GM23338 (cell line): ENCODE results near the gene KCNQ5. TPM values are rescaled to one million over a fixed set of nuclear protein-coding genes. Genes with fewer than 3 reads are reported as not detected.

ENCODE experiments used
- ATAC-seq: fragments of 200-7000 bp; cut with Tn5 transposase; 3 replicates; pipeline ENCODE4 v1.9.1; 2020
- DNase-seq: peaks from one replicate; pipeline ENCODE4 v3.0.0-alpha.2; 2015; ENCODE audit warnings: low spot score
- H2AFZ ChIP-seq: fragments of 200-600 bp; sonication (generic); 2 replicates; pipeline ENCODE4 v1.8.0; 2016; ENCODE audit warnings: antibody characterized with exemption, mild to moderate bottlenecking, moderate library complexity
- H3F3A ChIP-seq: fragments of 200-600 bp; sonication (generic); replicated peaks from 2 replicates; pipeline ENCODE4 v1.8.0; 2017; ENCODE audit warnings: antibody characterized with exemption, mixed run types, low read depth
- H3K27ac ChIP-seq: fragments of 200-600 bp; sonication (generic); 2 replicates; pipeline ENCODE4 v1.6.1; 2016; ENCODE audit warnings: low read depth
- H3K27me3 ChIP-seq: fragments of 200-600 bp; sonication (generic); 2 replicates; pipeline ENCODE4 v1.8.0; 2016; ENCODE audit warnings: mild to moderate bottlenecking, mixed run types, moderate library complexity; ENCODE audit not compliant: insufficient read depth
- H3K36me3 ChIP-seq: fragments of 200-600 bp; sonication (generic); 2 replicates; pipeline ENCODE4 v1.8.0; 2016; ENCODE audit warnings: mild to moderate bottlenecking; ENCODE audit not compliant: insufficient read depth
- H3K4me1 ChIP-seq: fragments of 200-600 bp; sonication (generic); 2 replicates; pipeline ENCODE4 v1.8.0; 2016; ENCODE audit warnings: mild to moderate bottlenecking, moderate library complexity; ENCODE audit not compliant: insufficient read depth
- H3K4me2 ChIP-seq: fragments of 200-600 bp; sonication (generic); 2 replicates; pipeline ENCODE4 v1.7.1; 2017; ENCODE audit warnings: mixed run types
- H3K4me3 ChIP-seq: fragments of 200-600 bp; sonication (generic); 2 replicates; pipeline ENCODE4 v1.6.1; 2016; ENCODE audit warnings: mixed run types
- H3K79me2 ChIP-seq: fragments of 200-600 bp; sonication (generic); replicated peaks from 2 replicates; pipeline ENCODE4 v1.8.0; 2017; ENCODE audit warnings: mild to moderate bottlenecking; ENCODE audit not compliant: insufficient read depth
- H3K9me2 ChIP-seq: fragments of 200-600 bp; sonication (generic); 2 replicates; pipeline ENCODE4 v1.8.0; 2017; ENCODE audit not compliant: insufficient read depth
- H4K20me1 ChIP-seq: fragments of 200-600 bp; sonication (generic); replicated peaks from 2 replicates; pipeline ENCODE4 v1.8.0; 2017; ENCODE audit warnings: mild to moderate bottlenecking; ENCODE audit not compliant: insufficient read depth
- H3K27ac Mint-ChIP-seq: 2 replicates; pipeline ENCODE4 v1.8.0; 2020; ENCODE audit warnings: inconsistent platforms, mild to moderate bottlenecking, moderate library complexity, mixed read lengths
- H3K27me3 Mint-ChIP-seq: 3 replicates; pipeline ENCODE4 v1.8.0; 2022; ENCODE audit warnings: low read depth, mild to moderate bottlenecking, moderate library complexity, mixed read lengths, inconsistent platforms; ENCODE audit not compliant: insufficient read depth, poor library complexity
- H3K36me3 Mint-ChIP-seq: 3 replicates; pipeline ENCODE4 v1.8.0; 2021; ENCODE audit warnings: low read depth, mild to moderate bottlenecking, inconsistent platforms, moderate library complexity, mixed read lengths
- H3K4me1 Mint-ChIP-seq: 3 replicates; pipeline ENCODE4 v1.8.0; 2020; ENCODE audit warnings: mild to moderate bottlenecking, inconsistent platforms, mixed read lengths
- H3K4me3 Mint-ChIP-seq: 3 replicates; pipeline ENCODE4 v1.8.0; 2021; ENCODE audit warnings: moderate library complexity, mild to moderate bottlenecking, inconsistent platforms, mixed read lengths
- H3K9me3 Mint-ChIP-seq: 3 replicates; pipeline ENCODE4 v1.8.0; 2020; ENCODE audit warnings: moderate library complexity, mild to moderate bottlenecking, inconsistent platforms, mixed read lengths
- CREB1 ChIP-seq: fragments of 250-450 bp; sonication (Bioruptor Pico); IDR thresholded peaks from 2 replicates; pipeline ENCODE4 v1.5.0; 2020; ENCODE audit warnings: low read depth, mild to moderate bottlenecking, moderate library complexity
- EZH2phosphoT487 ChIP-seq: fragments of 200-600 bp; sonication (generic); IDR thresholded peaks from one replicate; pipeline ENCODE4 v1.8.1; 2018; ENCODE audit warnings: antibody characterized with exemption; ENCODE audit not compliant: unreplicated experiment
- JUNB ChIP-seq: IDR thresholded peaks from one replicate; pipeline ENCODE4 v1.6.1; 2016; ENCODE audit warnings: antibody characterized with exemption; ENCODE audit not compliant: unreplicated experiment
- NANOG ChIP-seq: IDR thresholded peaks from 2 replicates; pipeline ENCODE4 v1.6.1; 2016; ENCODE audit warnings: antibody characterized with exemption, borderline replicate concordance
- POLR2AphosphoS5 ChIP-seq: IDR thresholded peaks from 2 replicates; pipeline ENCODE4 v1.6.1; 2016; ENCODE audit warnings: antibody characterized with exemption, low read depth
- STAT1 ChIP-seq: IDR thresholded peaks from one replicate; pipeline ENCODE4 v1.6.1; 2016; ENCODE audit warnings: antibody characterized with exemption; ENCODE audit not compliant: unreplicated experiment
- ZNF114 ChIP-seq: fragments of 250-450 bp; sonication (Bioruptor Pico); IDR thresholded peaks from 2 replicates; pipeline ENCODE4 v1.5.0; 2020; ENCODE audit warnings: mild to moderate bottlenecking, moderate library complexity
- ZNF331 ChIP-seq: fragments of 250-450 bp; sonication (Bioruptor Pico); IDR thresholded peaks from 2 replicates; pipeline ENCODE4 v1.5.0; 2020; ENCODE audit warnings: low read depth, mild to moderate bottlenecking, moderate library complexity
- ZNF462 ChIP-seq: fragments of 250-450 bp; sonication (Bioruptor Pico); IDR thresholded peaks from 2 replicates; pipeline ENCODE4 v1.5.0; 2020; ENCODE audit warnings: mild to moderate bottlenecking, moderate library complexity
- polyA plus RNA-seq: library from polyadenylated mRNA; unstranded; fragments of >200 nt; fragmentation: Nextera tagmentation; extraction: Ambion mirVana; gene quantifications from 2 replicates; pipeline ENCODE4 v1.2.1, GENCODE V29; 2016
- total RNA-seq: library from RNA; depleted of rRNA; stranded (reverse); fragments of >200 nt; shearing (Covaris generic); gene quantifications from 2 replicates; pipeline ENCODE4 v1.2.3, GENCODE V29; 2014
- TF ChIP-seq, protein P1 (sequence below), 2 experiments: fragments of 200-600 bp in 1 of 2; sonication (generic) in 1 of 2; conservative IDR thresholded peaks; 2 replicates each; pipeline versions ENCODE4 v1.5.1 to v1.6.1; 2016 to 2017; ENCODE audit warnings: antibody characterized with exemption in 2 of 2, low read depth in 2 of 2, mild to moderate bottlenecking in 2 of 2, moderate library complexity in 1 of 2
- TF ChIP-seq, protein P2 (sequence below): IDR thresholded peaks from one replicate; pipeline ENCODE4 v1.6.1; 2018; ENCODE audit warnings: antibody characterized with exemption; ENCODE audit not compliant: unreplicated experiment

Gene KCNQ5
- total and polyA plus RNA-seq, 2 experiments from 2014 or later = 0.68 to 0.87 TPM

GRCh38 chr6:73079611-73079955, 457.7 kb downstream of the KCNQ5 start (continued):
- TF ChIP-seq ZNF462 (no peak), POLR2AphosphoS5 (no peak), ZNF114 (CRISPR knock-in tag) (no peak)

- Histone ChIP-seq H3K27me3 (no peaks in the 10 kb centered on the region), H3K9me2 (no peaks in the 10 kb centered on the region), H3K79me2 (no peaks in the 10 kb centered on the region), H3K4me3 (no peak overlapping the region), H2AFZ (no peak overlapping the region), H4K20me1 (no peaks in the 10 kb centered on the region), H3F3A (no peaks in the 10 kb centered on the region), H3K4me2 (no peak overlapping the region), H3K36me3 (no peaks in the 10 kb centered on the region), H3K4me1 (peaks cover 62% of the 10 kb centered on the region), H3K27ac (no peak overlapping the region)
- ATAC-seq = no peak
- no peaks in the 10 kb centered on the region for H3K36me3 Mint-ChIP-seq
- H3K4me1 Mint-ChIP-seq = peaks cover 58% of the 10 kb centered on the region
- no peak overlapping the region for H3K4me3 Mint-ChIP-seq
- H3K27me3 Mint-ChIP-seq = peaks cover 4% of the 10 kb centered on the region
- no peak for DNase-seq
- H3K27ac Mint-ChIP-seq = 0 out of 2 replicates have a peak overlapping the region, but pooled peaks have one; percentile 21
- no peaks in the 10 kb centered on the region for H3K9me3 Mint-ChIP-seq
- TF ChIP-seq, protein P1, sequence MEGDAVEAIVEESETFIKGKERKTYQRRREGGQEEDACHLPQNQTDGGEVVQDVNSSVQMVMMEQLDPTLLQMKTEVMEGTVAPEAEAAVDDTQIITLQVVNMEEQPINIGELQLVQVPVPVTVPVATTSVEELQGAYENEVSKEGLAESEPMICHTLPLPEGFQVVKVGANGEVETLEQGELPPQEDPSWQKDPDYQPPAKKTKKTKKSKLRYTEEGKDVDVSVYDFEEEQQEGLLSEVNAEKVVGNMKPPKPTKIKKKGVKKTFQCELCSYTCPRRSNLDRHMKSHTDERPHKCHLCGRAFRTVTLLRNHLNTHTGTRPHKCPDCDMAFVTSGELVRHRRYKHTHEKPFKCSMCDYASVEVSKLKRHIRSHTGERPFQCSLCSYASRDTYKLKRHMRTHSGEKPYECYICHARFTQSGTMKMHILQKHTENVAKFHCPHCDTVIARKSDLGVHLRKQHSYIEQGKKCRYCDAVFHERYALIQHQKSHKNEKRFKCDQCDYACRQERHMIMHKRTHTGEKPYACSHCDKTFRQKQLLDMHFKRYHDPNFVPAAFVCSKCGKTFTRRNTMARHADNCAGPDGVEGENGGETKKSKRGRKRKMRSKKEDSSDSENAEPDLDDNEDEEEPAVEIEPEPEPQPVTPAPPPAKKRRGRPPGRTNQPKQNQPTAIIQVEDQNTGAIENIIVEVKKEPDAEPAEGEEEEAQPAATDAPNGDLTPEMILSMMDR (conservative IDR thresholded peaks at IDR 0.05; ENCODE audit: low read depth in 2 of 2) = no peak
- TF ChIP-seq ZNF331 (CRISPR knock-in tag) (no peak), JUNB (no peak), POLR2AphosphoS5 (no peak), NANOG (no peak), CREB1 (no peak), EZH2phosphoT487 (no peak), STAT1 (no peak)
- TF ChIP-seq, protein P2, sequence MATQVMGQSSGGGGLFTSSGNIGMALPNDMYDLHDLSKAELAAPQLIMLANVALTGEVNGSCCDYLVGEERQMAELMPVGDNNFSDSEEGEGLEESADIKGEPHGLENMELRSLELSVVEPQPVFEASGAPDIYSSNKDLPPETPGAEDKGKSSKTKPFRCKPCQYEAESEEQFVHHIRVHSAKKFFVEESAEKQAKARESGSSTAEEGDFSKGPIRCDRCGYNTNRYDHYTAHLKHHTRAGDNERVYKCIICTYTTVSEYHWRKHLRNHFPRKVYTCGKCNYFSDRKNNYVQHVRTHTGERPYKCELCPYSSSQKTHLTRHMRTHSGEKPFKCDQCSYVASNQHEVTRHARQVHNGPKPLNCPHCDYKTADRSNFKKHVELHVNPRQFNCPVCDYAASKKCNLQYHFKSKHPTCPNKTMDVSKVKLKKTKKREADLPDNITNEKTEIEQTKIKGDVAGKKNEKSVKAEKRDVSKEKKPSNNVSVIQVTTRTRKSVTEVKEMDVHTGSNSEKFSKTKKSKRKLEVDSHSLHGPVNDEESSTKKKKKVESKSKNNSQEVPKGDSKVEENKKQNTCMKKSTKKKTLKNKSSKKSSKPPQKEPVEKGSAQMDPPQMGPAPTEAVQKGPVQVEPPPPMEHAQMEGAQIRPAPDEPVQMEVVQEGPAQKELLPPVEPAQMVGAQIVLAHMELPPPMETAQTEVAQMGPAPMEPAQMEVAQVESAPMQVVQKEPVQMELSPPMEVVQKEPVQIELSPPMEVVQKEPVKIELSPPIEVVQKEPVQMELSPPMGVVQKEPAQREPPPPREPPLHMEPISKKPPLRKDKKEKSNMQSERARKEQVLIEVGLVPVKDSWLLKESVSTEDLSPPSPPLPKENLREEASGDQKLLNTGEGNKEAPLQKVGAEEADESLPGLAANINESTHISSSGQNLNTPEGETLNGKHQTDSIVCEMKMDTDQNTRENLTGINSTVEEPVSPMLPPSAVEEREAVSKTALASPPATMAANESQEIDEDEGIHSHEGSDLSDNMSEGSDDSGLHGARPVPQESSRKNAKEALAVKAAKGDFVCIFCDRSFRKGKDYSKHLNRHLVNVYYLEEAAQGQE = no peak
Measured at GRCh38 chr6:73079978-73080377, 458.1 kb downstream of the KCNQ5 start.
